GOT3 (cell line): ENCODE measurements around the gene UVRAG.

Experiments used
- DNase-seq: peaks from one replicate; lab custom pipeline; 2025; ENCODE audit warnings: mixed read lengths; lab: John Stamatoyannopoulos, UW

UVRAG gene

DNA sequence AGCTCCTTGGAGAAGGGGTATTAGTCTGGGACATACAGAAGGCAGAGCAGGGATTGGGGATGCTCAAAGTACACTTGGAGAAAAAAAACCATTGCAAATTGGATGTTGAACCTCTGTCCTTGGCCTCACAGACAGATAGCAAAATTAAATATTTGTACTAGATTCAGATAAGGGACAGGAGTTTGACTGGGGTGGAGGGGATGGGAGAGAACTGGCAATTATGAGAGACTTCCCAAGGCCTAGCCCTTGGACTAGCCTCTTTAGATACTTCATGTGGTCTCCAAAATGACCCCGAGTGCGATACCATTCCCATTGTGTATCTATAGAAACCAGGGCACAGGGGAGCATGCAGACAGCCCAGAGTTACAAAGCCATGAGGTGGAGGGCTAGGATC is 30.9 kb upstream of the UVRAG start:
- no peak for DNase-seq

DNA sequence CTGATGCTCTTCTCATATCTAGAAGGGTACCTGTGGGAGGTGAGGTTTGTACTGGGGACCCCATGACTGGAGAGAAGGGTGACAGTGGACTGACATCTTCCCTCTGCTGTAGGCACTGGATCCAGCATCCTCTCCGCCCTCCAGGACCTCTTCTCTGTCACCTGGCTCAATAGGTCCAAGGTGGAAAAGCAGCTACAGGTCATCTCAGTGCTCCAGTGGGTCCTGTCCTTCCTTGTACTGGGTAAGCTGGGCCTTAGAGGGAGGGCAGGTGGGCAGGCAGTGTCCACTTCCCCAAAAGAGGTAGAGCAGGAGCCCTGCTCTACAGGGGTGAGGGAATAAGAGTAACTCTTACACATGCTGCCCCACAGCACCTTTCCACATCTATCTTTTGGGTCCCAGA is 30.5 kb upstream of the UVRAG start:
- DNase-seq, result no peak

DNA sequence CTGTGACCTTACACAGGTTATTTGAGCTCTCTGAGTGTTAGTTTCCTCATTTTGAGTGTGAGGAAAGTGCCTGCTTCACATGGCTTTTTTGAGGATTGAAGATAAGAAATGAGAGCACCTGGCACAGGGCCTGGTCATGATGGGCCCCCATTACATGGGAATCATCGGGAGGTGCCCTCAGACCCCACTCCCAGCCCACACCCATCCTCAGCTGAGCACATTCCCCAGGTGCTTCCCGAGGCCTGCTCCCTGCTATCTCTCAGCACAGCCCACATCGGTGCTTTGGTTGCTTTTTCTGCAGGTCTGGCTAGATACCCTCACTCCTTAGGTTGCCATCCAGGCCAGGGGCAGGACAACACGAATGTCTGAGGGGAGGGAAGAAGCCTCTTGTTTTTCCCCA is 29.8 kb upstream of the UVRAG start:
- no peak for DNase-seq

DNA sequence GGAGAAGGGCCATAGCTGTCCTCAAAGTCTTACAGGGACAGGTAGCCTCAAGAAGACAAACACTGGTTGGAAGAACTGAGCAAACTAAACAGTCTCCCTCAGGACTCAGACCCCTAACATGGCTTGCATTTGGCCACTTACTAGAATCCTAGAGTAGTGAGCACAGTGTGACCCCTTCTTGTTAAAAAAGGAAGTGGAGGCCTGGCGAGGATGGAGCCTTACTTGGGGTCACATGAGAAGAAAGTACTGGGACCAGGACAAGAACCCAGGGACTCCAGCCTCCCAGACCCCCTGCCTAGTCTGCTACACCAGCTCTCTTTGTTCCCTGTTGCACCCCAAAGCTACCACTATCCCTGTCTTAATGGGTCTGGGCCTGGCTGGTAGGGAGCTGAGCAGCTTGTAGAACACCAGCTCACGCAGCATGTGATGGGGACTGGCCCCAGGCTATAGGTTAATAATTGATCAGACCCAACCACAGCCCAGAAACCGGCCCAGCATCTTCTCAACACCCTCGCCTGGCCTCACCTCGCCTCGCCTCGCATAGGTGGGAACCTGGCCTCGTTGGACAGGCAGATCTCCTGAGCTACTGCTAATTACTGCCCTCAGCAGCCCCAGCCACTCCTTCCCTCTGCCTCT is 28.8 kb upstream of the UVRAG start:
- DNase-seq, result no peak

DNA sequence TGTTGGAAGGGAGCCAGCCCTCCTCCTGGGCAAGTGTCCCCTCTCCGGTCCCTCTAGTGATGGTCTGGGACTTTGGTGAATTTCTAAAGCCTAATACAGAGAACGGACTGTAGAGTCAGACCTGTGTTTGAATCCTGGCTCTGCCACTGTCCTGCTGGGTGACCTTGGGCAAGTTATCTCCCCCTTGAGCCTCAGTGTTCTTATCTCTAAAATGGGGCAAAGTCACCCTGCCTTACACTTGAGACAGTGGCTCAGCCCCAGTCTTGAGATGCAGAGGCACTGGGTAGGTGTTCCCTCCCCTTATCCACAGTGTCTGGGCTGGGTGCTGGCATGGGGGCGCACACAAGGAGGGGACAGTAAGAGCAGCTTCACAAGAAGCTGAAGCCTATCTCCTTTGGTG is 25.5 kb upstream of the UVRAG start:
- no peak for DNase-seq

DNA sequence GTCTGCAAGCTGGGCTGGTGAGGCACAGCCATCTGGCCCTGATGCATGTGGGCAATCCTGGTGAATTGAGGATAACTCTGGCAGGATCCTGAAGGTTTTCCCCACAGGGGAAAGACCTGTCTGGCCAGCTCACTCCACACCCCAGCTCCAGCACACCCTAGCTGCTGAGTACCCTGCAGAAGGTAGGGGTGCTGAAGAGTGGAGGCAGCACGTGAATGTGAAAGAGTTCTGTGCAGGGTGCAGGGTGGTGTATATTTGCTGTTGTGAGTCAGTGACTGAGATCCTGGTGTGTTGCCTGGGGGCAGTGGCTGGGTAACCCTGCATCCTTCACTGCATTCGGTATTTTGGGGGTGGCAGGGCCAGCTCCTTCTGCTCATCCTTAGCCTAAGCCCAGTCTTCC is 24.0 kb upstream of the UVRAG start:
- DNase-seq, result no peak

DNA sequence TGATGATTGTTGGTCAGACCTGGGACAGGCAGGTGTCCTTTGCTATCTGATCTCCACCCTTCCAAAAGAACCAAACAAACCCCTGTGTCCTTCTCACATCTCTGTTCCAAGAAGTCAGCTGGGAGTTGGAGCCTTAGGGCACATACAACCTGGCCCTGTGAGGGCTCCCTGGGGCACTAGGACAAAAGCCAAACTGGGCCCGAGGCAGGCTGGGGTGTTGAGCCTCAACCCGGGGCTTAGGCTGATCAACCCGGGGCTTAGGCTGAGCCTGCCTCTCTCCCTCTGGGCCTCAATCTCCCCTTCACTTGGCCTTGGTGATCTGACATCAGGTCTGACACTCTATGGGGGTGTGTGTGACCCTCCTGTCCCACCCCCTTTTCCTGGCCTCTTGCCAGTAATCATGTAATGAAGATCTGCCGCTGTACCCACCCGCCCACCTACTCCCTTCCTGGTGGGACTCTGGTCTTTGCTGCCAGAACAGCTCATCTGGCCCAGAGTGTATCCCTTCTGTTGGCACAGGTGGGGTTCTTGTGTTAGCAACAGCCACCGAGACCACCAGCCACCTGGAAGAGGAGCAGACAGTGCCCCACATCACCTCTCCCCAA is 22.8 kb upstream of the UVRAG start:
- no peak for DNase-seq

DNA sequence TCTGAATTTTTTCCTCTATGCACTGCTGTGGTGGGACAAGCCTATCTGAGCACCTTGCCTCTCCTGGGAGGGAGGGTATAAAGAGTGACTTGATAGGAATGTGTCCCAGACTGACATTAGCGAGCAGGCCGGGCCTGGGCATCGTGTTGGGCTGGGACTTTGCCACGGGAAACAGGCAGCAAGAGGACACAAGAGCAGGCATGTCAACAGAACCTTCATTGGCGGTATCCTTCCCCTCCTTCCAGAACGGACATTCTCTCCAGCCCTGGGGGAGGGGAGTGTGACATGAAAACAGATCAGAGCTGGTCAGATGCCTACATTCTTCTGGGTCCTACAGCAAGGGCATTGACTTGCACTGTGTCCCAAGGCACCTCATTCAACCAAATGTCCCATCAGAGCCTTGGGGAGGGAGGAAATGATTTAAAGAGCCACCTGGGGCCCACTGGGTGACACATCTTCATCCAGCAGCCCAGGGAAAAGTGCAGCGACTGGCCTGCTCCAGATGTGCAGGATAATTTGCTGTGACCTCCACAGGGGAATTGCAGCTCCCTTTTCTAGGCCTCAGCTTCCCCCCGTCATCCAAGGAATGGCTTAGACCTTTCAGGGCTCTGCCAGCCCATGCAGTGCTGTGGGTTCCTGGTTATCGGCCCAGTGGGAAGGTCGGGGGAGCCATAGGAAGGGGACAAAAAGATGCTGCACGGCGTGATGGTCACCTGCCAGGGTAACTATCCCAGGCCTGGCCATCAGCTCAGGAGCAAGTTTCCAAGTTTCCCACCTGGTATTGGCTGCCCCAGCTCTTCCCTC is 21.8 kb upstream of the UVRAG start:
- no peak for DNase-seq

DNA sequence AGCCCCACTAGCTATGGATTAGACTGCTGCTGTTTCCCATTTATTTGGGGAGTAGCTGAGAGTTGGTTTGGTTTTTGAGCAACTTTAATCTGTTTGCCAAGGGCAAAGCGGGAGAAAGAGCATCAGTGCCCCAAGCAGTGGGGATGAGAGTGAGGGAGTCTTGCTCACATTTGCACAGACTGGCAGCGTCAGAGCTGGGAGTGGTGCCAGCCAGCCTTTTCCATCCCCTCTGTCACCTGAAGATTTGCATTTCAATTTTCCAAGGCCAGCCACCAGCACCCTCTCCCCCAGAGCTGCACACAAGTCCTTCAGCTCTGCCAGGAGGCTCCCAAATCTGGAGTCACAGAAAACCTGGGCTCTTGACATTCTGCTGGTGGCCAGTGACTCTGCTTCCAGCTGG is 21.0 kb upstream of the UVRAG start:
- no peak for DNase-seq

DNA sequence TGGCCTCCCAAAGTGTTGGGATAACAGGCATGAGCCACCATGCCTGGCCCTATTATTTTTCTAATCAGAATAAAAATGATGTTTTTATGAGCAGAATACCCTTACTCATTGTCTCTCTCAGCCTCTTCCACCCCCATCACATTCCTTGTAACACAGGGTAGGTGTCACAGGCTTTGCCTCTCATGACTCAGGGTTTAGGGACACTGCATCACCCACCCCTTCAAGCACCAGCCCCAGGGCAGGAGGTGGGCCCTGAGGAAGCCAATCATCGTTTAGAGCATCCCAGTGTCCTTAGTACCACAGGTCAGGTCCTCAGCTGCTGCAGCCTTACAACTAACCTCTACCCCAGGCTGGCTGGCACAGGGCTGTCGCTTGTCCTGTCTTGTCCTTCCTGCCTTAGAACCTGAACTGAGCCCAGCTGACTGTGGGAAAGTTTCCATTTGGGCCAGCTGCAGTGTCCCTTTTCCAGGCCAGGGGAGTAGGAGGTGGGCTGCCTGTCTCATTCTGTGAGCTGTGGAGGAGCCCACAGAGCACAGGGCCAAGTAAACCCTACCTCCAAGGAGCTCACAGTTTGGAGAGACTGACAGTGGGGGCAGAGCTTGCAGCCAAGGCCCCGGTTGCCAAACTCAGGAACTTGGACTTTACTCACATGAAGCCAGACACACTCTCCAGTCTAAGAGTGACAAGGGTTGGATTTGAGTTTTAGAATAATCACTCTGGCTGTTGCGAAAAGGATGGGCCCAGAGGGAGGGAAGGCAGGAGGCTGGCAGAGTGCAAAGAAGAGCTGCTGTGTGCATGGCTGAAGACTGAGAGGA is 19.5 kb upstream of the UVRAG start:
- no peak for DNase-seq

DNA sequence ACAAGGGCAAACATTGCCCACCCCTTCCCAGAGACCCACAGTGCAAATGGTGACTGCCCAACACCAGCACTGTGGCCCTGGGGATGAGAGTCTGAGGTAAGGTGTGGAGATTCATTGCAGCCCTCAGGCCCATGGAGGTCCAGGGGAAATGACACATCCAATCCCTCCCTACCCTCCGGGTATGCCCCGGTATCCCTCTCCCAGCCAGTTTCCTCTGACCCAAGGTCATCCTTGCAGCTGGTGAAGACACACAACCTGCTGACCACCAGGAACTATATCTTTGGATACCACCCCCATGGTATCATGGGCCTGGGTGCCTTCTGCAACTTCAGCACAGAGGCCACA is 18.9 kb upstream of the UVRAG start:
- DNase-seq, result no peak

DNA sequence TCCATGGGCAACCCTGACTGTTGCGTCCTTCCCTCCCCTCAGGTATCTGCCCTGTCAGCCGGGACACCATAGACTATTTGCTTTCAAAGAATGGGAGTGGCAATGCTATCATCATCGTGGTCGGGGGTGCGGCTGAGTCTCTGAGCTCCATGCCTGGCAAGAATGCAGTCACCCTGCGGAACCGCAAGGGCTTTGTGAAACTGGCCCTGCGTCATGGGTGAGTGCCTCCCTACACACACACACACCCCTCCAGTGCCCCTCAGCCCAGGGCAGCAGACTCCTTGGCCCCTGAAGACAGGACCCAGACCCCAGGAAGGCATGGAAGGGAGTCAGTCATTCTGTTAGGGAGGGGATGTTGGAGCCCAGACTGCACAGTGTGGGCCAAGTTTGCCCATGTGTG is 17.9 kb upstream of the UVRAG start:
- DNase-seq, result no peak

DNA sequence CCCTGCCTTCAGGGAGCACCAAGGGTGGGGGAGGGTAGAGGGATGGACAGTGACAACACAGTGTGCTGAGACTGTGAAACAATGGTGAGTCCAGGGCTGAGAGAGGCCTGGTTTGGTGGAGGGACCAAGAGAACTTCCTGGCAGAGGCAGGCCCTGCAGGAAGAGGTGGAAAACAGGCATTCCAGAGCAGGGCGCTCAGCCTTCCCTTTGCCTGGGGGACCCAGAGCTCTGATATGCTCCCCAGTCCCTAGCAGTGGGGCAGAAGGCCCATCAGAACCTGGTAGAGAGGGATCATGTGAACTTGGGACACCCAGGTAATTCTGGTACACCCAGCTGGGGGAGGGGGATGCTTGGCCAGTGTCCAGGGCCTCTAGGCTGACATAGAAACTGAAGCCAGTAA is 17.2 kb upstream of the UVRAG start:
- DNase-seq, result no peak

DNA sequence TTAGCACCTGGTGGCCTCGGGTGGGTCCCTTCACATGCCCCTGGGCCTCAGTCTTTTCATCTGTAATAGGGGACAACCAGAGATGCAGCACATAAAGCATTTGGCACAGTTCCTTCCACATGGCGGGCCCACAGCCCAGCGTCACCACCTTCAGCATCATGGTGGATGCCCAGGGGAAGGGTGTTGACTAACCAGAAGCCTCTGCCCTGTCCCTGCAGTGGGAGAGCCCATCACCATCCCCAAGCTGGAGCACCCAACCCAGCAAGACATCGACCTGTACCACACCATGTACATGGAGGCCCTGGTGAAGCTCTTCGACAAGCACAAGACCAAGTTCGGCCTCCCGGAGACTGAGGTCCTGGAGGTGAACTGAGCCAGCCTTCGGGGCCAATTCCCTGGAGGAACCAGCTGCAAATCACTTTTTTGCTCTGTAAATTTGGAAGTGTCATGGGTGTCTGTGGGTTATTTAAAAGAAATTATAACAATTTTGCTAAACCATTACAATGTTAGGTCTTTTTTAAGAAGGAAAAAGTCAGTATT is 14.8 kb upstream of the UVRAG start:
- DNase-seq, result no peak

DNA sequence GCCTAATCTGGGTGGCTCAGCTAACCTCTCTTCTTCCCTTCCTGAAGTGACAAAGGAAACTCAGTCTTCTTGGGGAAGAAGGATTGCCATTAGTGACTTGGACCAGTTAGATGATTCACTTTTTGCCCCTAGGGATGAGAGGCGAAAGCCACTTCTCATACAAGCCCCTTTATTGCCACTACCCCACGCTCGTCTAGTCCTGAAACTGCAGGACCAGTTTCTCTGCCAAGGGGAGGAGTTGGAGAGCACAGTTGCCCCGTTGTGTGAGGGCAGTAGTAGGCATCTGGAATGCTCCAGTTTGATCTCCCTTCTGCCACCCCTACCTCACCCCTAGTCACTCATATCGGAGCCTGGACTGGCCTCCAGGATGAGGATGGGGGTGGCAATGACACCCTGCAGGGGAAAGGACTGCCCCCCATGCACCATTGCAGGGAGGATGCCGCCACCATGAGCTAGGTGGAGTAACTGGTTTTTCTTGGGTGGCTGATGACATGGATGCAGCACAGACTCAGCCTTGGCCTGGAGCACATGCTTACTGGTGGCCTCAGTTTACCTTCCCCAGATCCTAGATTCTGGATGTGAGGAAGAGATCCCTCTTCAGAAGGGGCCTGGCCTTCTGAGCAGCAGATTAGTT is 14.2 kb upstream of the UVRAG start:
- no peak for DNase-seq

DNA sequence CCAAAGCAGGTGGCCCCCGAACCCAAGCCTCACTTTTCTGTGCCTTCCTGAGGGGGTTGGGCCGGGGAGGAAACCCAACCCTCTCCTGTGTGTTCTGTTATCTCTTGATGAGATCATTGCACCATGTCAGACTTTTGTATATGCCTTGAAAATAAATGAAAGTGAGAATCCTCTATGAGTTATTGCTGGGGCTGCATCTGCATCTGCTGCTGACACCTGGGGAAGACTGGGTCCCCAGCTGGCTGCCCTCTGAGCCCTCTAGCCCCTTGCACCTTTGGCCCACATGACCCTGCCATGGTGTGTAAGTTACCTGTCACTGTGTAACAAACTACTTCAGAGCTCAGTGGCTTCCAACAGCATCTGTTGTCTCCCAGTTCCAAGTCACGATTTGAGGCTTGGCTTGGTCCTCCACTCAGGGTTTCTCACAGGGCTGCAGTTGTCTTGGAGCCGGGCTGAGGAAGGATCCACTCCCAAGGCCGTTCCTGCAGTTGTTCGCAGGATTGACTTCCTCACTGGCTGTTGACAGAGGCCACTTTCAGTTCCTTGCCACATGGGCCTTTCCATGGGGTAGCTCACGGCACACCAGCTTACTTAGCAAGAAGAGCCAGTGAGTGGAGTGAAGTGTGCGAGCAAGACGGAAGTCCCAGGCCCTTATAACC is 13.5 kb upstream of the UVRAG start:
- no peak for DNase-seq

DNA sequence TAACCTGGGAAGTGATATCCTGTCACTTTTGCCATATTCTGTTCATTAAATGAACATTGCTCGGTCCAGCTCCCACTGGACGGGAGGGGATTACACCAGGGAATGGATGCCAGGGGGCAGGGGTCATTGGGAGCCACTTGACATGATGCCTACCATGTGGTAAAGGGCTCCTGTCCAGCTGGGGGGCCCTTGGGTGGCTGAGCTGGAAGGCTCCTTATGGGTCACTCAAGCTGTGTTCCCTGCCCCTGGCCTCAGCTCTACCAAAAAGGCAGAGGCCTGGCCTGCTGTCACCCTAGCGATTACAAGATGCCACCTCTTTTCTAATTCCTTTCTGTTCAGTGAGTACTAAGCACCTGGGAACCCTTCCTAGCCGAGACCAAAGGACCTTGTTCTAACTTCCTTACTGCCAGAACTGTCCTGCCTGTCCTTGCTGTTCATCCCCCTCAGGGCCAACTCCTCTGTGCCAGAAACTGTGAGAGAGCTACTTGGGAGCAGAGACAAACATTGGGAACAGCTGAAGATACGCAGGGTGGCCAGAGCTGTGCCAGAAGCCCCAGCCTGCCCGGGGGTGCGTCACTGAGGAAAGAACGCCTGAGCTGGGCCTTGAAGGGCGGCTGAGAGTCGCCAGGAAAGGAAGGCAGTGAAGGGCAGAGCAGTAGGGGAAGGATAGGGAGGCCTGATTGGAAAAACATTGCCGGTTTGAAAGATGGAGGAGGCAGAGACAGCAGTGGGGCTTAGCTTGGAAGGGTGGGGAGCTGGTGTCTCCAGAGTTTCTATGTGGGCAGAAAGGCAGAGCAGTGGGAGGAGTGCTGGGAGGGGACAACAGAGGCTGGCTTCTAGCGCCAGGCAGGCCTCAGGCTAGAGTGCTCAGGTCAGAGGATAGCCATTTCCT is 12.7 kb upstream of the UVRAG start:
- no peak for DNase-seq

DNA sequence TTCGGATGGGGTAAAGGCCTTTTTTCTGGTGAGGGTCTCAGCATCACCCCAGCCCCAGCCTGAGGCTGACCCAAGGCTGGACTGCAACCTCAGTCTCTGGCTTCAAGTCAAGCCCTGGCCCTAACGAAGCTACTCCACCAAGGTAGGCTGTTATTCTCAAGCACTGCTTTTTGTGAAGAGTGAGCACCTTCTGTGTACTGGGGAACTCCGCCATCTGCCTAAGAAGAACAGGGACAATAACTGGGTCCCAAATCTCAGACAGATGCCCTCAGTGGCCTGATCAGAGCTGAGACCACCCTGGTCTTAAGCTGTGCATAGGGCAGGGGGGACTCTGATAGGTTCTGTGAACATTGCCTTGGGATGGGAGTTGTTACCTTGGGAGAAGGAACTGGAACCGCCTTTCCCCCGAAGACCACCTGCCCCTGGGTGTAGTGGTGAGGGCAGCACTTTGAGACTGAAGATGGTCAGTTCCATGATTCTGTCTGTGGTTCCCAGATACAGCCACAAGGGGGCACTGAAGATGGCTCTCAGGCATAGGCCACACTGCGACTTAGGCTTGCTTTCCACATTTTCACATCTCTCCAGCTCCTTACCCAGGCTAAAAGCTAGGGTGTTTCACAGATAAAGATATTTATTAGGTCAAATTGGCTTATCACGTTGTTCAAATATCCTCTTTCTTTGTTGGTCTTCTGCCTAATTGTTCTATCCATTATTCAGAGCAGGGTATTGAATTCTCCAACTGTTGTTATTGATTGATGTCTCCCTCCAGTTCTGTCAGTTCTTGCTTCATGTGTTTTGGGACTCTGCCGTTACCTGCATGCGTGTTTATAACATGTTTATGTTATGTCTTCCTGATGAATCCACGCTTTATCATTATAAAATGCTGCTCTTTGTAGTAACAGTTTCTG is 11.8 kb upstream of the UVRAG start:
- DNase-seq, result no peak

DNA sequence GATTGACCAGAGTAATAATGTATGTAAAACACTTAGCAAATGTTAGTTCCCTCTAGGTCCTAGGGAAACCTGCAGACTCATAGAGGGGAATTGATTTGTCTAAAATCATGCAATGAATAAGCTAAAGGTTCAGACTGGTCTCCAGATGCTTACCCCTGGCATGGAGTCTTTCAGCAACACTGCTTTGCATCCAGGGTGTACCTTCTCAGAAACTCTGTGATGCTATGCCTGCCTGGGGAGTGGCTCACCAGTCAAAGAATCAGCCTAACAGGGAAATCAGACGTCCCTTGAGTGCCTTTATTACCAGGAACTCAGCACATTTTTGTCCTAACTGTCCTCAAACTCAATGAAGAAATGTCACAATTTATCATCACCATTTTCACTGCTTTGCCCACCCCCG is 5.9 kb upstream of the UVRAG start:
- no peak for DNase-seq
